Erythroblast (primary cell): ENCODE data around the gene LHFPL6.

Source experiments
- GATA1 ChIP-seq: IDR thresholded peaks from 2 replicates; pipeline ENCODE4 v1.6.1; 2011; ENCODE audit warnings: low read depth, mild to moderate bottlenecking, control low read depth, low read length, moderate library complexity
- POLR2A ChIP-seq: IDR thresholded peaks from 2 replicates; pipeline ENCODE4 v1.6.1; 2011; ENCODE audit warnings: mild to moderate bottlenecking, low read length

GRCh38 chr13:39298951-39299350 lies 304.0 kb downstream of the LHFPL6 start:
- TF ChIP-seq POLR2A = no peak
- TF ChIP-seq GATA1 = no peak
